DOHH2 (cell line): ENCODE results near the gene PACRG.

ENCODE experiments used
- CTCF ChIP-seq: fragments of 200-600 bp; sonication (generic); IDR thresholded peaks from one replicate; pipeline ENCODE4 v1.5.1; 2014; ENCODE audit warnings: antibody characterized with exemption, mild to moderate bottlenecking, low read depth, low read length; ENCODE audit not compliant: poor library complexity, severe bottlenecking
- EZH2phosphoT487 ChIP-seq: fragments of 200-600 bp; sonication (generic); IDR thresholded peaks from 2 replicates; pipeline ENCODE4 v1.6.1; 2017; ENCODE audit warnings: borderline replicate concordance, mild to moderate bottlenecking, antibody characterized with exemption, low read length, moderate library complexity, mixed read lengths

- TF ChIP-seq CTCF: no peak
- no peak for TF ChIP-seq EZH2phosphoT487
Measured at GRCh38 chr6:163356324-163356723, 628.5 kb downstream of the PACRG start.
